GM12878 (cell line): ENCODE measurements around the gene USP21. TPM values are rescaled to one million over a fixed set of nuclear protein-coding genes. Genes with fewer than 3 reads are reported as not detected.

ENCODE experiments used
- ATAC-seq: fragments of 200-7000 bp; cut with Tn5 transposase; 3 replicates; pipeline ENCODE4 v1.9.1; 2020; ENCODE audit warnings: mild to moderate bottlenecking, moderate library complexity
- BruUV-seq: library from RNA; stranded (reverse); fragments of 400-500 nt; replicated peaks from 2 replicates; lab custom pipeline; 2021; lab: Mats Ljungman, UMichigan
- CTCF ChIA-PET: fragments of 300-600 bp; sonication (Branson Sonifier 250); formaldehyde crosslinking; extraction: SDS; loops from one replicate; lab custom pipeline; 2021; ENCODE audit warnings: inconsistent platforms; lab: Yijun Ruan, JAX
- POLR2A ChIA-PET: fragments of 350-600 bp; formaldehyde crosslinking; extraction: SDS; loops from one replicate; lab custom pipeline; 2021; ENCODE audit warnings: inconsistent platforms; lab: Charles Lee
- RAD21 ChIA-PET: fragments of 300-600 bp; sonication (Branson Sonifier 250); formaldehyde crosslinking; loops from one replicate; lab custom pipeline; 2023; ENCODE audit warnings: antibody characterized with exemption; ENCODE audit not compliant: unreplicated experiment; lab: Charles Lee
- SMC1A ChIA-PET: fragments of 300-600 bp; sonication (Branson Sonifier 250); formaldehyde crosslinking; loops from one replicate; lab custom pipeline; 2023; ENCODE audit not compliant: unreplicated experiment, uncharacterized antibody; lab: Charles Lee
- DNase-seq: peaks from one replicate; pipeline ENCODE4 v3.0.0-alpha.2; 2011; ENCODE audit warnings: low read depth, low spot score
- FAIRE-seq: peaks from 3 replicates; lab custom pipeline; 2011; peaks lifted over from hg19 to GRCh38; lab: Jason Lieb, UNC
- H2AFZ ChIP-seq: 2 replicates; pipeline ENCODE4 v1.6.0; 2011; ENCODE audit warnings: low read depth, low read length, control low read depth; ENCODE audit not compliant: control insufficient read depth
- H3K27ac ChIP-seq: 2 replicates; pipeline ENCODE4 v1.5.1; 2011; ENCODE audit warnings: control low read depth; ENCODE audit not compliant: control insufficient read depth, insufficient read depth
- H3K27me3 ChIP-seq, 2 experiments: replicated peaks in 1 of 2; 2 replicates each; pipeline versions ENCODE4 v1.6.0 to v1.6.1; 2011; ENCODE audit warnings: low read length in 1 of 2; ENCODE audit not compliant: control insufficient read depth in 2 of 2, insufficient read depth in 2 of 2
- H3K36me3 ChIP-seq, 2 experiments: 2 replicates each; pipeline ENCODE4 v1.5.1; 2011; ENCODE audit warnings: low read length in 1 of 2; ENCODE audit not compliant: control insufficient read depth in 2 of 2, insufficient read depth in 2 of 2
- H3K4me1 ChIP-seq: 2 replicates; pipeline ENCODE4 v1.6.1; 2011; ENCODE audit warnings: mild to moderate bottlenecking, low read length, moderate library complexity, mixed read lengths; ENCODE audit not compliant: control insufficient read depth, insufficient read depth
- H3K4me2 ChIP-seq: 2 replicates; pipeline ENCODE4 v1.6.0; 2011; ENCODE audit warnings: control low read depth; ENCODE audit not compliant: control insufficient read depth, insufficient read depth
- H3K4me3 ChIP-seq: fragments of 200-600 bp; sonication (generic); 2 replicates; pipeline ENCODE4 v1.5.1; 2016
- H3K79me2 ChIP-seq: 2 replicates; pipeline ENCODE4 v1.6.0; 2011; ENCODE audit warnings: low read length; ENCODE audit not compliant: control insufficient read depth, insufficient read depth
- H3K9ac ChIP-seq: 2 replicates; pipeline ENCODE4 v1.8.0; 2011; ENCODE audit warnings: low read length, control low read depth, mixed read lengths; ENCODE audit not compliant: control insufficient read depth, insufficient read depth
- H3K9me3 ChIP-seq: replicated peaks from 3 replicates; pipeline ENCODE4 v1.5.1; 2011; ENCODE audit warnings: mild to moderate bottlenecking, low read length; ENCODE audit not compliant: control insufficient read depth, insufficient read depth
- H4K20me1 ChIP-seq: 2 replicates; pipeline ENCODE4 v1.6.0; 2011; ENCODE audit not compliant: control insufficient read depth, insufficient read depth
- CREM ChIP-seq: IDR thresholded peaks from 2 replicates; pipeline ENCODE4 v1.6.1; 2014; ENCODE audit warnings: antibody characterized with exemption, low read depth
- KAT2A ChIP-seq: conservative IDR thresholded peaks from 2 replicates; pipeline ENCODE4 v1.6.1; 2011; ENCODE audit warnings: low read depth, low read length; ENCODE audit not compliant: control insufficient read depth
- SREBF1 ChIP-seq: IDR thresholded peaks from 2 replicates; pipeline ENCODE4 v1.6.1; 2012; ENCODE audit warnings: mild to moderate bottlenecking, low read length
- WGBS: methylation state at CpG from one replicate; pipeline ENCODE4 v1.1.6; 2016; ENCODE audit warnings: low lambda C conversion rate; ENCODE audit not compliant: insufficient replicate concordance, insufficient coverage; ENCODE audit errors: missing lambda C conversion rate; 5-methylcytosine and 5-hydroxymethylcytosine counted together
- in situ Hi-C: fragments of 300-500 bp; cut with MboI; formaldehyde crosslinking; loops from 9 replicates; pipeline ENCODE4 v1.14.3; 2018; ENCODE audit warnings: mixed read lengths
- intact Hi-C: fragments of 100-400 bp; cut with micrococcal nuclease; formaldehyde crosslinking; loops from one replicate; pipeline ENCODE4 v1.14.2; 2022; ENCODE audit not compliant: unreplicated experiment
- polyA plus RNA-seq, 11 experiments: library from polyadenylated mRNA; depleted of rRNA in 4 of 11; unstranded in 6 of 11; stranded (reverse) in 5 of 11; fragments of >200 nt; fragmentation: Nextera tagmentation in 4 of 11; fragmentation: Illumina TruSeq in 1 of 11; extraction: Ambion mirVana in 4 of 11; extraction: Trizol in 1 of 11; gene quantifications; 1 replicate in 1 of 11; 2 replicates in 10 of 11; pipeline versions ENCODE4 v1.2.1 to v1.2.3, GENCODE V29; 2011 to 2016; ENCODE audit warnings: inconsistent platforms in 2 of 11, missing spikeins in 2 of 11, low read depth in 1 of 11
- total RNA-seq, 4 experiments: library from RNA; depleted of rRNA in 3 of 4; stranded (reverse); fragments of >200 nt in 3 of 4; fragmentation: Illumina TruSeq in 1 of 4; extraction: Trizol in 1 of 4; gene quantifications; 2 replicates each; pipeline versions ENCODE4 v1.2.1 to v1.2.3, GENCODE V29; 2013 to 2021
- TF ChIP-seq, protein P1 (sequence below): fragments of 450-650 bp; IDR thresholded peaks from 2 replicates; pipeline ENCODE4 v1.6.1; 2016; ENCODE audit warnings: mild to moderate bottlenecking

Gene USP21
- total and polyA plus RNA-seq, 10 of the 15 experiments (the other 5 are each of a cell fraction or from before 2014, with no cell fraction given): 3.2 to 28.6 (median 16.6) TPM

DNA sequence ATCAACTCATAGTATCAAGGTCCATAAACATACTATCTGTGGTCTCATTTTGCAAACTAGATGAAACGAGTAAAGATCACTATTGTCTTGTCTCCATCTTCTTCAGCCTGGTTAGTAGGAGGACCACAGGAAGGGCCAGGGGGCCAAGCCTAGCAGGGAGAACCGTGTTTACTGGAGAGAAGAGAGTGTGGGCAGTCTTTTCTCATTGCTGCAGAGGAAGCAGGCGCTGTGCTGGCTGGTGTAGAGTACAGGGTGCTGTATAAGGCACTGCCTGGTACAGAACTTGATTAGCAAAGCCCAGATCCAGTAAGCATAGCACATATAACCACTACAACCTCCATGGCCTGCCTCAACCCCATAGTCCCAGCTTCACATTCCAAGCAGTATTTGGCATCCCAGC lies 28.0 kb downstream of the USP21 start:
- peaks cover 14% of the 10 kb centered on the region for H3K79me2 ChIP-seq
- no peak overlapping the region for H3K4me3 ChIP-seq
- H3K9ac ChIP-seq: no peak overlapping the region
- peak overlapping the region; percentile 97 for H3K27ac ChIP-seq
- DNase-seq (no peak), ATAC-seq (no peak), FAIRE-seq (no peak)
- POLR2A ChIA-PET: interaction anchor here (1.6 kb wide), 2 partner anchors 11 to 38 kb away, joined by 8 read pairs; partner anchors contain the start of genes B4GALT3 and TOMM40L
- H4K20me1 ChIP-seq: no peaks in the 10 kb centered on the region
- peaks cover 43% of the 10 kb centered on the region for H3K4me1 ChIP-seq
- CTCF ChIA-PET: interaction anchor here (1.0 to 4.5 kb wide), 2 partner anchors 15 to 39 kb away, joined by 4 to 30 read pairs; partner anchors contain the start of genes NDUFS2 and TOMM40L
- WGBS: 72% methylated on average over 3 of the region's 3 CpGs
- H3K36me3 ChIP-seq: no peaks in the 10 kb centered on the region
- SMC1A ChIA-PET: interaction anchor here (1.7 to 3.0 kb wide), 3 partner anchors 7 to 21 kb away, joined by 11 to 19 read pairs (median 14); partner anchors contain the start of genes NDUFS2 and PPOX
- RAD21 ChIA-PET: interaction anchor here (2.4 kb wide), 1 partner anchor 39 kb away, joined by 13 read pairs; the partner anchor contains the start of gene TOMM40L
- H3K9me3 ChIP-seq: no peaks in the 10 kb centered on the region
- no TSS peak for BruUV-seq
- no peaks in the 10 kb centered on the region for H3K27me3 ChIP-seq
- H3K4me2 ChIP-seq: no peak overlapping the region
- in situ Hi-C loops (no loop called here), intact Hi-C loops (no loop called here)
- peak overlapping the region; percentile 70 for H2AFZ ChIP-seq
- TF ChIP-seq CREM: no peak

DNA sequence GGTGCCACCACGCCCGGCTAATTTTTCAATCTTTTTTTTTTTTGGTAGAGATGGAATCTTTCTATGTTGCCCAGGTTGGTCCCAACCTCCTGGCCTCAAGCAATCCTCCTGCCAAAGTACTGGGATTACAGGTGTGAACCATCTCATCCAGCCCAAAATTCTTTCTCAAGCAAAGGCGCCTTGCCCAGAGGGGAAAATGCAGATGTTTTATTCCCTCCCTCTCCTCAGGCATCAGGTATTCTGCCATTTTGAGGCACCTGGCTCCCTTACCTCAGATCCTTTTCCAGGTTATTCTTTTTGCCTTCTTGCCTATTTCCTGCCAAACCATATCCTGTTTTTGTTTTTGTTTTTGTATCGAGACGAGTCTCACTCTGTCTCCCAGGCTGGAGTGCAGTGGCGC lies 29.1 kb downstream of the USP21 start:
- H3K27me3 ChIP-seq: no peaks in the 10 kb centered on the region
- TF ChIP-seq, protein P1, sequence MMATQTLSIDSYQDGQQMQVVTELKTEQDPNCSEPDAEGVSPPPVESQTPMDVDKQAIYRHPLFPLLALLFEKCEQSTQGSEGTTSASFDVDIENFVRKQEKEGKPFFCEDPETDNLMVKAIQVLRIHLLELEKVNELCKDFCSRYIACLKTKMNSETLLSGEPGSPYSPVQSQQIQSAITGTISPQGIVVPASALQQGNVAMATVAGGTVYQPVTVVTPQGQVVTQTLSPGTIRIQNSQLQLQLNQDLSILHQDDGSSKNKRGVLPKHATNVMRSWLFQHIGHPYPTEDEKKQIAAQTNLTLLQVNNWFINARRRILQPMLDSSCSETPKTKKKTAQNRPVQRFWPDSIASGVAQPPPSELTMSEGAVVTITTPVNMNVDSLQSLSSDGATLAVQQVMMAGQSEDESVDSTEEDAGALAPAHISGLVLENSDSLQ: no peak
- TF ChIP-seq SREBF1 (no peak), KAT2A (no peak)
- H4K20me1 ChIP-seq: no peaks in the 10 kb centered on the region
- no peak overlapping the region for H3K4me3 ChIP-seq
- ChIA-PET SMC1A (interaction anchor here (1.1 to 1.8 kb wide), 2 partner anchors 14 to 22 kb away, joined by 3 to 4 read pairs; partner anchors contain the start of genes NDUFS2 and PPOX), POLR2A (no interaction called here), CTCF (interaction anchor here (0.6 to 4.5 kb wide), 3 partner anchors 23 to 194 kb away, joined by 3 to 30 read pairs (median 4); partner anchors contain the start of genes PPOX and TOMM40L), RAD21 (interaction anchor here (0.7 to 7.2 kb wide), 2 partner anchors 35 to 37 kb away, joined by 3 to 55 read pairs; partner anchors contain the start of genes APOA2 and TOMM40L)
- no peak overlapping the region for H3K27ac ChIP-seq
- intact Hi-C loops: no loop called here
- FAIRE-seq: no peak
- WGBS: 69% methylated on average over 6 of the region's 6 CpGs
- no peaks in the 10 kb centered on the region for H3K36me3 ChIP-seq
- in situ Hi-C loops: no loop called here
- H3K4me1 ChIP-seq: peaks cover 37% of the 10 kb centered on the region
- no peak overlapping the region for H3K4me2 ChIP-seq
- no peak for ATAC-seq
- H3K9me3 ChIP-seq: no peaks in the 10 kb centered on the region
- no peak overlapping the region for H3K9ac ChIP-seq
- DNase-seq: no peak
- no TSS peak for BruUV-seq
- peaks cover 9% of the 10 kb centered on the region for H3K79me2 ChIP-seq
- no peak overlapping the region for H2AFZ ChIP-seq
